Breast epithelium (tissue), 3 donors: ENCODE results near the gene TACR2.

Experiments used
- POLR2A ChIP-seq: fragments of 450-650 bp; IDR thresholded peaks from one replicate; pipeline ENCODE4 v1.6.1; 2016; ENCODE audit warnings: antibody characterized with exemption, mild to moderate bottlenecking, moderate library complexity
- POLR2AphosphoS5 ChIP-seq, 3 donors: sonication (generic); formaldehyde crosslinking; IDR thresholded peaks; one replicate each; pipeline ENCODE4 v1.6.1; 2017; ENCODE audit warnings: antibody characterized with exemption in 3 of 3
- TF ChIP-seq, protein P1 (sequence below), 3 donors: fragments of 450-650 bp; IDR thresholded peaks; one replicate each; pipeline ENCODE4 v1.5.1; 2016 to 2017; ENCODE audit warnings: antibody characterized with exemption in 3 of 3, mild to moderate bottlenecking in 3 of 3, moderate library complexity in 3 of 3

DNA sequence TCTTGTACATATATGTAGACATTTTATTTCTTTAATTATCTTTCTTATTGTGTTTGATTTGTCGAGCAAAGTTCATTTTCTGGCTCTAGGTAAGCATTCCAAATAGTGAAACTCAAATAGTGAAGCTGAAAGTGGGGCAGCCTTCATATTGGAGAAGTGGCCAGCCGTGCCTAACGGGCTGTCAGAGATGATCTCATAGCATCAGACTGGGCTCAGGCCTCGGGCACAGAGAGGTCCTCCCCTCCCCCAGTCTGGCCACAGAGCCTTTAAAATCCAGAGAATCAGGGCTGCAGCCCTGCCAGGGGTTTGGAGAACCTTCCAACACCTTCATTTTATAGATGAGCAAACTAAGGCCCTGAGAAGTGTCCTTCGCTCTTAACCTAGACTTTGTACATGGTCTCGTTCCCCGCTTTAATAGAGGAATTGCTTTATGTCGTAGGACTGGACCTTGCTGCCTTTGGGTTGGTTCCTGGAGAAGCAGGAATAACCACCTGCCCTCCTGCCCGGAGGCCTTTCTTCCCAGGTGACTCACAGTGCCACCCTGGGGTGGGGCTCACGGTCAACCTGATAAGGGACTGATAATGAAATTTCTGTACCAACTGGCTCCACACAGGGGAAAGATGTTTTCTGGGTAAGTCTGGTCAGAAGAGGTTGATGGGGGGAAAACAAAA, 41.8 kb upstream of the TACR2 start:
- TF ChIP-seq, protein P1, sequence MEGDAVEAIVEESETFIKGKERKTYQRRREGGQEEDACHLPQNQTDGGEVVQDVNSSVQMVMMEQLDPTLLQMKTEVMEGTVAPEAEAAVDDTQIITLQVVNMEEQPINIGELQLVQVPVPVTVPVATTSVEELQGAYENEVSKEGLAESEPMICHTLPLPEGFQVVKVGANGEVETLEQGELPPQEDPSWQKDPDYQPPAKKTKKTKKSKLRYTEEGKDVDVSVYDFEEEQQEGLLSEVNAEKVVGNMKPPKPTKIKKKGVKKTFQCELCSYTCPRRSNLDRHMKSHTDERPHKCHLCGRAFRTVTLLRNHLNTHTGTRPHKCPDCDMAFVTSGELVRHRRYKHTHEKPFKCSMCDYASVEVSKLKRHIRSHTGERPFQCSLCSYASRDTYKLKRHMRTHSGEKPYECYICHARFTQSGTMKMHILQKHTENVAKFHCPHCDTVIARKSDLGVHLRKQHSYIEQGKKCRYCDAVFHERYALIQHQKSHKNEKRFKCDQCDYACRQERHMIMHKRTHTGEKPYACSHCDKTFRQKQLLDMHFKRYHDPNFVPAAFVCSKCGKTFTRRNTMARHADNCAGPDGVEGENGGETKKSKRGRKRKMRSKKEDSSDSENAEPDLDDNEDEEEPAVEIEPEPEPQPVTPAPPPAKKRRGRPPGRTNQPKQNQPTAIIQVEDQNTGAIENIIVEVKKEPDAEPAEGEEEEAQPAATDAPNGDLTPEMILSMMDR (IDR thresholded peaks at IDR 0.05): no peak
- TF ChIP-seq POLR2A (no peak), POLR2AphosphoS5 (IDR thresholded peaks at IDR 0.05) (no peak)
